Panc1 (cell line): Measurements from ENCODE around the gene TSC22D3.

Source experiments
- POLR2AphosphoS5 ChIP-seq: IDR thresholded peaks from 2 replicates; pipeline ENCODE4 v1.6.1; 2012; ENCODE audit warnings: mild to moderate bottlenecking, low read depth, low read length, moderate library complexity
- TF ChIP-seq, protein P1 (sequence below), 2 experiments: IDR thresholded peaks; 2 replicates each; pipeline ENCODE4 v1.6.1; 2011 to 2012; ENCODE audit warnings: low read depth in 2 of 2, control low read depth in 1 of 2, low read length in 1 of 2, mild to moderate bottlenecking in 1 of 2, moderate library complexity in 1 of 2; ENCODE audit not compliant: insufficient read depth in 1 of 2
- TF ChIP-seq, protein P2 (sequence below): fragments of 450-650 bp; IDR thresholded peaks from 2 replicates; pipeline ENCODE4 v1.5.1; 2017; ENCODE audit warnings: mild to moderate bottlenecking

DNA sequence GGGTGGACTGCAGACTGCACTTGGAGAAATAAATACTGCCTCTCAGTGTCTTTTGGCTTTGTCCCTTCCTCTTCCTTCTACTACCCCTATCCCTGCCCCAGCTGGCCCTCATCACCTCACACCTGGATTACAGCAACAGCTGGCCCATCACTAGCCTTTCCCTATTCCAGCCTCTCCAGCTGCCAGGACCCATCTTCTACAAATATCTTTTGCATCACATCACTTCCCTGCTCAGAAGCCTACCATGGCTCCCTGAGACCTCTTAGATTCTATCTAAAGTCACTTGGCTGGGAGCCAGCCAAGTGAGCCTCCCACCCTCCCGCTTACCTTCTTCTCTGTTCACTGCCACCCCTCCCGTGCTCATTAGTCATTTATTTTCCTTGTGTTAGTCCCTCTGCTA lies 66.8 kb downstream of the TSC22D3 start:
- TF ChIP-seq, protein P1, sequence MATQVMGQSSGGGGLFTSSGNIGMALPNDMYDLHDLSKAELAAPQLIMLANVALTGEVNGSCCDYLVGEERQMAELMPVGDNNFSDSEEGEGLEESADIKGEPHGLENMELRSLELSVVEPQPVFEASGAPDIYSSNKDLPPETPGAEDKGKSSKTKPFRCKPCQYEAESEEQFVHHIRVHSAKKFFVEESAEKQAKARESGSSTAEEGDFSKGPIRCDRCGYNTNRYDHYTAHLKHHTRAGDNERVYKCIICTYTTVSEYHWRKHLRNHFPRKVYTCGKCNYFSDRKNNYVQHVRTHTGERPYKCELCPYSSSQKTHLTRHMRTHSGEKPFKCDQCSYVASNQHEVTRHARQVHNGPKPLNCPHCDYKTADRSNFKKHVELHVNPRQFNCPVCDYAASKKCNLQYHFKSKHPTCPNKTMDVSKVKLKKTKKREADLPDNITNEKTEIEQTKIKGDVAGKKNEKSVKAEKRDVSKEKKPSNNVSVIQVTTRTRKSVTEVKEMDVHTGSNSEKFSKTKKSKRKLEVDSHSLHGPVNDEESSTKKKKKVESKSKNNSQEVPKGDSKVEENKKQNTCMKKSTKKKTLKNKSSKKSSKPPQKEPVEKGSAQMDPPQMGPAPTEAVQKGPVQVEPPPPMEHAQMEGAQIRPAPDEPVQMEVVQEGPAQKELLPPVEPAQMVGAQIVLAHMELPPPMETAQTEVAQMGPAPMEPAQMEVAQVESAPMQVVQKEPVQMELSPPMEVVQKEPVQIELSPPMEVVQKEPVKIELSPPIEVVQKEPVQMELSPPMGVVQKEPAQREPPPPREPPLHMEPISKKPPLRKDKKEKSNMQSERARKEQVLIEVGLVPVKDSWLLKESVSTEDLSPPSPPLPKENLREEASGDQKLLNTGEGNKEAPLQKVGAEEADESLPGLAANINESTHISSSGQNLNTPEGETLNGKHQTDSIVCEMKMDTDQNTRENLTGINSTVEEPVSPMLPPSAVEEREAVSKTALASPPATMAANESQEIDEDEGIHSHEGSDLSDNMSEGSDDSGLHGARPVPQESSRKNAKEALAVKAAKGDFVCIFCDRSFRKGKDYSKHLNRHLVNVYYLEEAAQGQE (IDR thresholded peaks at IDR 0.05; ENCODE audit: insufficient read depth in 1 of 2, low read depth in 2 of 2, low read length in 1 of 2): no peak
- TF ChIP-seq, protein P2, sequence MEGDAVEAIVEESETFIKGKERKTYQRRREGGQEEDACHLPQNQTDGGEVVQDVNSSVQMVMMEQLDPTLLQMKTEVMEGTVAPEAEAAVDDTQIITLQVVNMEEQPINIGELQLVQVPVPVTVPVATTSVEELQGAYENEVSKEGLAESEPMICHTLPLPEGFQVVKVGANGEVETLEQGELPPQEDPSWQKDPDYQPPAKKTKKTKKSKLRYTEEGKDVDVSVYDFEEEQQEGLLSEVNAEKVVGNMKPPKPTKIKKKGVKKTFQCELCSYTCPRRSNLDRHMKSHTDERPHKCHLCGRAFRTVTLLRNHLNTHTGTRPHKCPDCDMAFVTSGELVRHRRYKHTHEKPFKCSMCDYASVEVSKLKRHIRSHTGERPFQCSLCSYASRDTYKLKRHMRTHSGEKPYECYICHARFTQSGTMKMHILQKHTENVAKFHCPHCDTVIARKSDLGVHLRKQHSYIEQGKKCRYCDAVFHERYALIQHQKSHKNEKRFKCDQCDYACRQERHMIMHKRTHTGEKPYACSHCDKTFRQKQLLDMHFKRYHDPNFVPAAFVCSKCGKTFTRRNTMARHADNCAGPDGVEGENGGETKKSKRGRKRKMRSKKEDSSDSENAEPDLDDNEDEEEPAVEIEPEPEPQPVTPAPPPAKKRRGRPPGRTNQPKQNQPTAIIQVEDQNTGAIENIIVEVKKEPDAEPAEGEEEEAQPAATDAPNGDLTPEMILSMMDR: no peak
- TF ChIP-seq POLR2AphosphoS5: no peak
